ENCODE measurements around the gene CABCOCO1.

- TF ChIP-seq ZNF274 (IDR thresholded peaks at IDR 0.05; ENCODE audit: low read depth, low read length) (no peak), YY1 (IDR thresholded peaks at IDR 0.05; ENCODE audit: insufficient read depth, insufficient read length) (no peak), SUZ12 (IDR thresholded peaks at IDR 0.05; ENCODE audit: extremely low read depth, insufficient read depth, insufficient read length) (no peak)
These were observed 19.6 kb downstream of the CABCOCO1 start for GRCh38 chr10:61682323-61682722.

Data from NT2/D1 (cell line).